Endothelial cell of umbilical vein (primary cell): ENCODE results near the gene NMT2. TPM values are rescaled to one million over a fixed set of nuclear protein-coding genes. Genes with fewer than 3 reads are reported as not detected.

ENCODE experiments used
- BruUV-seq: library from RNA; stranded (reverse); fragments of 400-500 nt; replicated peaks from 2 replicates; lab custom pipeline; 2021; lab: Mats Ljungman, UMichigan
- CTCF ChIA-PET: fragments of 300-600, 350-600 bp; sonication (Branson Sonifier 250); formaldehyde crosslinking; loops from one replicate; lab custom pipeline; 2021; ENCODE audit warnings: antibody characterized with exemption, inconsistent platforms; lab: Charles Lee
- POLR2A ChIA-PET: fragments of 300-600, 350-600 bp; sonication (Branson Sonifier 250); formaldehyde crosslinking; loops from one replicate; lab custom pipeline; 2021; ENCODE audit warnings: antibody characterized with exemption, inconsistent platforms; lab: Charles Lee
- DNase-seq: peaks from one replicate; pipeline ENCODE4 v3.0.0-alpha.2; 2011; ENCODE audit warnings: low read depth, low spot score
- FAIRE-seq: peaks from 2 replicates; lab custom pipeline; 2011; peaks lifted over from hg19 to GRCh38; lab: Jason Lieb, UNC
- H2AFZ ChIP-seq: 2 replicates; pipeline ENCODE4 v1.6.0; 2012; ENCODE audit warnings: low read depth, low read length, control low read depth, inconsistent platforms
- H3K27ac ChIP-seq: 2 replicates; pipeline ENCODE4 v1.5.1; 2011; ENCODE audit warnings: low read depth, mild to moderate bottlenecking, control low read depth, low read length, moderate library complexity; ENCODE audit not compliant: insufficient read depth
- H3K27me3 ChIP-seq, 2 experiments: 2 replicates each; pipeline versions ENCODE4 v1.6.0 to v1.6.1; 2011; ENCODE audit warnings: low read length in 2 of 2, mixed read lengths in 1 of 2; ENCODE audit not compliant: control insufficient read depth in 2 of 2, insufficient read depth in 2 of 2
- H3K36me3 ChIP-seq, 2 experiments: 2 replicates in 1 of 2; 3 replicates in 1 of 2; pipeline ENCODE4 v1.5.1; 2011; ENCODE audit warnings: low read length in 2 of 2, mild to moderate bottlenecking in 1 of 2, moderate library complexity in 1 of 2; ENCODE audit not compliant: control insufficient read depth in 2 of 2, insufficient read depth in 2 of 2; ENCODE audit errors: extremely low read depth in 1 of 2
- H3K4me1 ChIP-seq: 3 replicates; pipeline ENCODE4 v1.5.1; 2011; ENCODE audit warnings: mild to moderate bottlenecking, low read length; ENCODE audit not compliant: control insufficient read depth, insufficient read depth; ENCODE audit errors: extremely low read depth
- H3K4me2 ChIP-seq: 2 replicates; pipeline ENCODE4 v1.6.1; 2011; ENCODE audit warnings: low read length, control low read depth, mixed read lengths; ENCODE audit not compliant: insufficient read depth
- H3K4me3 ChIP-seq, 3 experiments: fragments of 200-600 bp in 1 of 3; sonication (generic), shearing (Covaris generic) in 1 of 3; replicated peaks in 1 of 3; 2 replicates each; pipeline ENCODE4 v1.5.1; 2011 to 2016; ENCODE audit warnings: control low read depth in 3 of 3, low read length in 3 of 3, mild to moderate bottlenecking in 2 of 3, inconsistent platforms in 1 of 3, low read depth in 1 of 3, moderate library complexity in 1 of 3; ENCODE audit not compliant: insufficient read depth in 1 of 3
- H3K79me2 ChIP-seq: 2 replicates; pipeline ENCODE4 v1.6.0; 2012; ENCODE audit warnings: low read length, inconsistent platforms; ENCODE audit not compliant: control insufficient read depth, insufficient read depth
- H3K9ac ChIP-seq: replicated peaks from 2 replicates; pipeline ENCODE3; 2011; ENCODE audit warnings: low read length, control low read depth; ENCODE audit not compliant: insufficient read depth; ENCODE audit errors: extremely low read depth
- H3K9me1 ChIP-seq: replicated peaks from 3 replicates; pipeline ENCODE4 v1.6.0; 2011; ENCODE audit warnings: mild to moderate bottlenecking, low read length; ENCODE audit not compliant: control insufficient read depth, insufficient read depth; ENCODE audit errors: extremely low read depth
- H3K9me3 ChIP-seq: replicated peaks from 2 replicates; pipeline ENCODE4 v1.5.1; 2012; ENCODE audit warnings: low read length, inconsistent platforms; ENCODE audit not compliant: control insufficient read depth, insufficient read depth
- H4K20me1 ChIP-seq: replicated peaks from 2 replicates; pipeline ENCODE3; 2011; ENCODE audit warnings: mild to moderate bottlenecking, low read length; ENCODE audit not compliant: control insufficient read depth, insufficient read depth; ENCODE audit errors: extremely low read depth
- EZH2 ChIP-seq: IDR thresholded peaks from 2 replicates; pipeline ENCODE4 v1.6.1; 2012; ENCODE audit warnings: borderline replicate concordance, low read depth, mild to moderate bottlenecking, moderate library complexity, low read length, inconsistent platforms; ENCODE audit not compliant: severe bottlenecking
- FOS ChIP-seq: IDR thresholded peaks from 2 replicates; pipeline ENCODE4 v1.6.1; 2011; ENCODE audit warnings: mild to moderate bottlenecking, low read length, moderate library complexity, borderline replicate concordance; ENCODE audit not compliant: insufficient read depth
- GATA2 ChIP-seq: IDR thresholded peaks from 2 replicates; pipeline ENCODE4 v1.7.0; 2011; ENCODE audit warnings: low read depth, mild to moderate bottlenecking, moderate library complexity, mixed read lengths, low read length; ENCODE audit not compliant: insufficient read length, insufficient read depth
- JUN ChIP-seq: IDR thresholded peaks from 2 replicates; pipeline ENCODE4 v1.6.1; 2011; ENCODE audit warnings: borderline replicate concordance, low read depth; ENCODE audit not compliant: insufficient read length, insufficient read depth
- MAX ChIP-seq: IDR thresholded peaks from 2 replicates; pipeline ENCODE4 v1.6.1; 2011; ENCODE audit not compliant: insufficient read depth, insufficient read length
- MYC ChIP-seq: IDR thresholded peaks from one replicate; pipeline ENCODE4 v1.6.1; 2011; ENCODE audit warnings: mild to moderate bottlenecking, low read depth, low read length
- POLR2A ChIP-seq: IDR thresholded peaks from 2 replicates; pipeline ENCODE4 v1.6.1; 2012; ENCODE audit warnings: low read depth, mild to moderate bottlenecking, control low read depth, low read length
- POLR2AphosphoS5 ChIP-seq: IDR thresholded peaks from 2 replicates; pipeline ENCODE4 v1.6.1; 2012; ENCODE audit warnings: low read depth, mild to moderate bottlenecking, control low read depth, low read length, moderate library complexity; ENCODE audit not compliant: insufficient read depth
- dilution Hi-C: fragments of 300-500 bp; cut with MboI; formaldehyde crosslinking; loops from one replicate; pipeline ENCODE4 v1.15.0; 2019; ENCODE audit warnings: low sequenced_read_pairs; ENCODE audit not compliant: extremely low pct_ligation_motif_present
- intact Hi-C: fragments of 100-400 bp; cut with micrococcal nuclease; formaldehyde crosslinking; loops from one replicate; pipeline ENCODE4 v1.10.0; 2022
- polyA plus RNA-seq, 4 experiments: library from polyadenylated mRNA; depleted of rRNA in 3 of 4; stranded (reverse) in 3 of 4; unstranded in 1 of 4; fragments of >200 nt; gene quantifications; 2 replicates each; pipeline versions ENCODE4 v1.2.1 to v1.2.3, GENCODE V29; 2011 to 2012; ENCODE audit warnings: missing spikeins in 1 of 4
- total RNA-seq: library from RNA; stranded (reverse); gene quantifications from 2 replicates; pipeline ENCODE4 v1.2.3, GENCODE V29; 2021
- TF ChIP-seq, protein P1 (sequence below), 2 donors: IDR thresholded peaks; 1 replicate in 1 of 2; 2 replicates in 1 of 2; pipeline ENCODE4 v1.5.1; 2011; ENCODE audit warnings: low read length in 2 of 2, mild to moderate bottlenecking in 2 of 2, moderate library complexity in 2 of 2, control low read depth in 1 of 2, inconsistent platforms in 1 of 2, low read depth in 1 of 2; ENCODE audit not compliant: insufficient read depth in 1 of 2; ENCODE audit errors: extremely low read depth in 1 of 2

NMT2 gene
- total and polyA plus RNA-seq, 2 donors (not counting 3 experiments of a cell fraction or from before 2014, with no cell fraction given): 39.0 to 109 TPM

DNA sequence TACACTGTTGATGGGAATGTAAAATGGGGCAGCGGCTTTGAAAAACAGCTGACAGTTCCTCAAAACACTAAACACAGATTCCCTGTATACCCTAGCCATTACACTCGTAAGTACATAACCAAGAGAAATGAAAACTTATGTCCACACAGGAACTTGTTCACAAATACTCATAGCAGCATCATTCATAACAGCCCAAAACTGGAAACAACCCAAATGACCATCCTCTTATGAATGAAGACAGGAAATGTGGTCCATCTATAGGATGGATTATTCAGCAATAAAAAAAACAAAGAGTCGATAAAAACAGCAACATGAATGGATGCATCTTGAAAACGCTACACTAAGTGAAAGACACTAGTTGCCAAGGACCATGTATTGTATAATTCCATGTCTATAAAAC lies 23.7 kb downstream of the NMT2 start:
- no peak for FAIRE-seq
- no peak overlapping the region for H3K27ac ChIP-seq
- DNase-seq: peak; percentile 50

DNA sequence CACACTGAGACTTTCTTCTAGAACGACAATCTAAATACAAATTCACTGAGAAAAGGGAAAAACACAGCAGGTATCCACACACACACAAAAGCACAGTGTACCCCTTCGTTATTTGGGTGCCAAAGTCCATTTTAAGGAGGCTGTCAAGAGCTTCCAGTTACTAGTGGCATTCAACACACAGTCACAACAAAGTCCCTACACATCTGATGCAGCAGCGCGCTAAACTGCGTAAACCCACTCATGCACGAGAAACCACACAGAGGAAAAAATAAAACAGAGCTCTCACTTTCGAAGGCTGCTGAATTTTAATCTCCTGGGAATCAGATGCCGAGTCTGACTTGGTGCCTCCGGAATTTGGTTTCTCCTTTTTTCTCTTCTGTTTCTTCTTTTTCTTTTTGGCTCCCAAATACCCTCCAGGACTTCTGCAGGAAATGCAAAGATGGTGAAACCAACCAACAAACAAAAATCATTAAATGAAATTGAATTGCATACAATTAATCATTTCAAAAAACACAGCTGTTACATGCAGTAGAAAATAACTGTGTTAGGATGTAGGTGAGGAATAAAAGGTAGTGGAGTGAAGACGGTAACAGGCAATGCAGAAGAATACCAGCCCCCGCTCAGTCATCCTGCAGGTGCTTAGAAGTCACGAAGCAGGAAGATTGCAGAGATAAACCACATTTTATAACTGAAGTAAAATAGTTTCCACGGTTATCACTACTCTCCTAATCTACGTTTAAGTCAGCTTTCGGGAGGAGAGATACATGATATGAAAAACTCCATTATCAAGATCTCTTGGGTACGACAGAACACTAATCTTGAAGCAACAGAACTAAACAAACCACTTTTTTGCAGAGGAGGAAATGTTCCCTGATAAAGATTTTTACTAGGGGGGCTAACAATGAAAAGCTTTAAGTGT lies 27.1 kb downstream of the NMT2 start:
- Histone ChIP-seq H3K4me2 (no peak overlapping the region), H3K9ac (no peak overlapping the region), H2AFZ (no peak overlapping the region), H3K27ac (no peak overlapping the region), H3K9me3 (no peaks in the 10 kb centered on the region), H4K20me1 (no peaks in the 10 kb centered on the region), H3K79me2 (peaks cover 66% of the 10 kb centered on the region), H3K36me3 (peaks cover 9 to 13% of the 10 kb centered on the region in 2 experiments), H3K4me3 (no peak overlapping the region), H3K27me3 (no peaks in the 10 kb centered on the region), H3K4me1 (peaks cover 20% of the 10 kb centered on the region), H3K9me1 (no peaks in the 10 kb centered on the region)
- POLR2A ChIA-PET: interaction anchor here (1.2 kb wide), 1 partner anchor 42 kb away, joined by 3 read pairs; no protein-coding TSS in a partner anchor
- dilution Hi-C loops (no loop called here), intact Hi-C loops (no loop called here)
- FAIRE-seq: no peak
- BruUV-seq: no TSS peak
- TF ChIP-seq, protein P1, sequence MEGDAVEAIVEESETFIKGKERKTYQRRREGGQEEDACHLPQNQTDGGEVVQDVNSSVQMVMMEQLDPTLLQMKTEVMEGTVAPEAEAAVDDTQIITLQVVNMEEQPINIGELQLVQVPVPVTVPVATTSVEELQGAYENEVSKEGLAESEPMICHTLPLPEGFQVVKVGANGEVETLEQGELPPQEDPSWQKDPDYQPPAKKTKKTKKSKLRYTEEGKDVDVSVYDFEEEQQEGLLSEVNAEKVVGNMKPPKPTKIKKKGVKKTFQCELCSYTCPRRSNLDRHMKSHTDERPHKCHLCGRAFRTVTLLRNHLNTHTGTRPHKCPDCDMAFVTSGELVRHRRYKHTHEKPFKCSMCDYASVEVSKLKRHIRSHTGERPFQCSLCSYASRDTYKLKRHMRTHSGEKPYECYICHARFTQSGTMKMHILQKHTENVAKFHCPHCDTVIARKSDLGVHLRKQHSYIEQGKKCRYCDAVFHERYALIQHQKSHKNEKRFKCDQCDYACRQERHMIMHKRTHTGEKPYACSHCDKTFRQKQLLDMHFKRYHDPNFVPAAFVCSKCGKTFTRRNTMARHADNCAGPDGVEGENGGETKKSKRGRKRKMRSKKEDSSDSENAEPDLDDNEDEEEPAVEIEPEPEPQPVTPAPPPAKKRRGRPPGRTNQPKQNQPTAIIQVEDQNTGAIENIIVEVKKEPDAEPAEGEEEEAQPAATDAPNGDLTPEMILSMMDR (IDR thresholded peaks at IDR 0.05; ENCODE audit: extremely low read depth in 1 of 2, insufficient read depth in 1 of 2, low read depth in 1 of 2, low read length in 2 of 2): no peak
- TF ChIP-seq POLR2A: no peak
- TF ChIP-seq GATA2: no peak
- TF ChIP-seq MYC: no peak
- TF ChIP-seq JUN: no peak
- no peak for TF ChIP-seq POLR2AphosphoS5
- TF ChIP-seq EZH2: no peak
- no peak for TF ChIP-seq MAX
- no peak for TF ChIP-seq FOS
- no peak for DNase-seq
- CTCF ChIA-PET: interaction anchor here (1.3 kb wide), 1 partner anchor 70 kb away, joined by 3 read pairs; no protein-coding TSS in a partner anchor

More for the DNA sequence above, 23.7 kb downstream of the NMT2 start:
- peaks cover 0 to 5% of the 10 kb centered on the region in 2 experiments for H3K36me3 ChIP-seq
- H3K79me2 ChIP-seq: peaks cover 90% of the 10 kb centered on the region
- no peak overlapping the region for H2AFZ ChIP-seq
- no TSS peak for BruUV-seq
- intact Hi-C loops (loop anchor here (5.0 kb wide), 1 partner anchor 228 kb away; the partner anchor contains the start of gene FAM171A1), dilution Hi-C loops (no loop called here)
- TF ChIP-seq FOS (peak; percentile 61), GATA2 (peak; percentile 42), POLR2AphosphoS5 (no peak)
- H3K27me3 ChIP-seq: no peaks in the 10 kb centered on the region
- H3K9me3 ChIP-seq: no peaks in the 10 kb centered on the region
- peak overlapping the region; percentile 20 for H3K4me2 ChIP-seq
- H3K4me1 ChIP-seq: peaks cover 24% of the 10 kb centered on the region
- CTCF ChIA-PET: interaction anchor here (3.8 kb wide), 1 partner anchor 23 kb away, joined by 23 read pairs; the partner anchor contains the start of gene NMT2
- POLR2A ChIA-PET: no interaction called here
- peaks cover 2% of the 10 kb centered on the region for H4K20me1 ChIP-seq
- H3K9ac ChIP-seq: no peak overlapping the region
- no peak overlapping the region for H3K4me3 ChIP-seq
- H3K9me1 ChIP-seq: no peaks in the 10 kb centered on the region
